SK-N-SH (cell line): ENCODE measurements around the gene MIDN. TPM values are rescaled to one million over a fixed set of nuclear protein-coding genes. Genes with fewer than 3 reads are reported as not detected.

Experiments
- CTCF ChIA-PET: fragments of 300-600, 350-600 bp; formaldehyde crosslinking; extraction: SDS; loops from one replicate; lab custom pipeline; 2021; lab: Yijun Ruan, JAX
- POLR2A ChIA-PET: fragments of 350-600 bp; sonication (Branson Sonifier 250); formaldehyde crosslinking; extraction: SDS; loops from one replicate; lab custom pipeline; 2020; ENCODE audit warnings: antibody characterized with exemption, inconsistent platforms; lab: Yijun Ruan, JAX
- DNase-seq: peaks from one replicate; pipeline ENCODE4 v3.0.0; 2012
- H2AFZ ChIP-seq: fragments of 200-600 bp; sonication (generic); 2 replicates; pipeline ENCODE4 v1.8.1; 2016; ENCODE audit warnings: antibody characterized with exemption, mild to moderate bottlenecking, low read depth
- H3F3A ChIP-seq: fragments of 200-600 bp; sonication (generic); replicated peaks from 2 replicates; pipeline ENCODE3; 2016; ENCODE audit warnings: antibody characterized with exemption, mild to moderate bottlenecking; ENCODE audit not compliant: insufficient read depth
- H3K27ac ChIP-seq, 2 experiments: fragments of 200-500 bp in 1 of 2; fragments of 200-600 bp in 1 of 2; sonication (Bioruptor generic) in 1 of 2; sonication (generic), shearing (Covaris generic) in 1 of 2; 2 replicates each; pipeline versions ENCODE4 v1.5.1 to v1.6.1; 2014 to 2016; ENCODE audit warnings: low read depth in 2 of 2, inconsistent platforms in 1 of 2, low read length in 1 of 2, mild to moderate bottlenecking in 1 of 2, mixed read lengths in 1 of 2
- H3K27me3 ChIP-seq: fragments of 200-600 bp; sonication (generic), shearing (Covaris generic); 2 replicates; pipeline ENCODE4 v1.6.1; 2016; ENCODE audit warnings: mixed run types; ENCODE audit not compliant: insufficient read depth
- H3K36me3 ChIP-seq, 2 experiments: fragments of 200-500 bp in 1 of 2; fragments of 200-600 bp in 1 of 2; sonication (Bioruptor generic) in 1 of 2; sonication (generic) in 1 of 2; replicated peaks in 1 of 2; 2 replicates each; pipeline versions ENCODE3 to v1.5.1; 2014 to 2016; ENCODE audit warnings: low read length in 1 of 2, mild to moderate bottlenecking in 1 of 2; ENCODE audit not compliant: insufficient read depth in 2 of 2, control insufficient read depth in 1 of 2
- H3K4me1 ChIP-seq, 2 experiments: fragments of 200-500 bp in 1 of 2; fragments of 200-600 bp in 1 of 2; sonication (Bioruptor generic) in 1 of 2; sonication (generic), shearing (Covaris generic) in 1 of 2; 2 replicates each; pipeline versions ENCODE4 v1.5.1 to v1.6.1; 2014 to 2016; ENCODE audit warnings: low read depth in 1 of 2, low read length in 1 of 2, mixed run types in 1 of 2; ENCODE audit not compliant: insufficient read depth in 2 of 2, control insufficient read depth in 1 of 2
- H3K4me2 ChIP-seq: fragments of 200-600 bp; sonication (generic), shearing (Covaris generic); 2 replicates; pipeline ENCODE4 v1.6.1; 2017; ENCODE audit warnings: mixed run types
- H3K4me3 ChIP-seq, 2 experiments: fragments of 200-500 bp in 1 of 2; fragments of 200-600 bp in 1 of 2; sonication (Bioruptor generic) in 1 of 2; sonication (generic), shearing (Covaris generic) in 1 of 2; 2 replicates each; pipeline versions ENCODE4 v1.5.1 to v1.8.1; 2014 to 2016; ENCODE audit warnings: low read depth in 2 of 2, inconsistent platforms in 1 of 2, low read length in 1 of 2, mild to moderate bottlenecking in 1 of 2, mixed read lengths in 1 of 2, moderate library complexity in 1 of 2
- H3K79me2 ChIP-seq: fragments of 200-600 bp; sonication (generic); 2 replicates; pipeline ENCODE4 v1.8.1; 2017; ENCODE audit warnings: mild to moderate bottlenecking; ENCODE audit not compliant: insufficient read depth
- H3K9ac ChIP-seq: fragments of 200-600 bp; sonication (generic); 2 replicates; pipeline ENCODE4 v1.6.1; 2017; ENCODE audit warnings: mixed run types
- H3K9me2 ChIP-seq: fragments of 200-600 bp; sonication (generic); 2 replicates; pipeline ENCODE4 v1.6.1; 2017; ENCODE audit warnings: mixed run types
- H3K9me3 ChIP-seq: fragments of 200-600 bp; sonication (generic); 2 replicates; pipeline ENCODE4 v1.6.1; 2017; ENCODE audit warnings: mixed run types, mild to moderate bottlenecking, moderate library complexity
- H4K20me1 ChIP-seq: fragments of 200-600 bp; sonication (generic); 2 replicates; pipeline ENCODE4 v1.6.1; 2017; ENCODE audit warnings: mild to moderate bottlenecking, mixed run types; ENCODE audit not compliant: insufficient read depth
- CHD2 ChIP-seq: fragments of 150-350 bp; IDR thresholded peaks from 2 replicates; pipeline ENCODE4 v1.6.1; 2018; ENCODE audit warnings: low read length; ENCODE audit not compliant: partially characterized antibody
- EP300 ChIP-seq, 2 experiments: IDR thresholded peaks; 2 replicates each; pipeline versions ENCODE4 v1.4.0 to v1.6.1; 2012; ENCODE audit warnings: borderline replicate concordance in 1 of 2, low read depth in 1 of 2, low read length in 1 of 2
- GATA2 ChIP-seq: sonication (generic); formaldehyde crosslinking; IDR thresholded peaks from 2 replicates; pipeline ENCODE4 v1.5.0; 2020; ENCODE audit warnings: mild to moderate bottlenecking, missing genetic modification reagents
- MAX ChIP-seq: IDR thresholded peaks from 2 replicates; pipeline ENCODE4 v1.4.0; 2012; ENCODE audit warnings: low read depth
- MXI1 ChIP-seq: IDR thresholded peaks from 2 replicates; pipeline ENCODE4 v1.6.1; 2012; ENCODE audit warnings: mild to moderate bottlenecking, low read depth, low read length, improper control_type of control experiment
- NFIC ChIP-seq: IDR thresholded peaks from 2 replicates; pipeline ENCODE4 v1.4.0; 2012; ENCODE audit warnings: borderline replicate concordance
- NRF1 ChIP-seq: IDR thresholded peaks from 2 replicates; pipeline ENCODE4 v1.6.1; 2012; ENCODE audit warnings: low read depth, mild to moderate bottlenecking, low read length
- PBX3 ChIP-seq: IDR thresholded peaks from 2 replicates; pipeline ENCODE4; 2012
- POLR2AphosphoS5 ChIP-seq: IDR thresholded peaks from 2 replicates; pipeline ENCODE4 v1.6.1; 2012; ENCODE audit warnings: low read depth, low read length
- REST ChIP-seq: IDR thresholded peaks from 2 replicates; pipeline ENCODE4 v1.6.1; 2012; ENCODE audit warnings: mild to moderate bottlenecking, low read depth, low read length, moderate library complexity
- TAF1 ChIP-seq: IDR thresholded peaks from 2 replicates; pipeline ENCODE4 v1.6.1; 2012; ENCODE audit warnings: low read depth, mild to moderate bottlenecking, low read length, moderate library complexity, borderline replicate concordance
- USF1 ChIP-seq: IDR thresholded peaks from 2 replicates; pipeline ENCODE4 v1.4.0; 2012; ENCODE audit warnings: low read depth, borderline replicate concordance
- USF2 ChIP-seq: fragments of 150-350 bp; IDR thresholded peaks from 2 replicates; pipeline ENCODE4 v1.6.1; 2017; ENCODE audit warnings: antibody characterized with exemption, low read length, low read depth, borderline replicate concordance
- YY1 ChIP-seq: IDR thresholded peaks from 2 replicates; pipeline ENCODE4 v1.4.0; 2012; ENCODE audit warnings: low read depth, mild to moderate bottlenecking
- WGBS: methylation state at CpG from one replicate; pipeline ENCODE4 v1.1.6; 2017; ENCODE audit warnings: low lambda C conversion rate; 5-methylcytosine and 5-hydroxymethylcytosine counted together
- polyA plus RNA-seq, 3 experiments: library from polyadenylated mRNA; depleted of rRNA; stranded (reverse); fragments of >200 nt; gene quantifications; 2 replicates each; pipeline ENCODE4 v1.2.3, GENCODE V29; 2012
- TF ChIP-seq, protein P1 (sequence below): fragments of 200-600 bp; sonication (generic); IDR thresholded peaks from 2 replicates; pipeline ENCODE4 v1.6.1; 2017; ENCODE audit warnings: antibody characterized with exemption, mild to moderate bottlenecking, moderate library complexity

The MIDN gene
- polyA plus RNA-seq, 1 of the 3 experiments (the other 2 are of a cell fraction), result 13.9 TPM

DNA sequence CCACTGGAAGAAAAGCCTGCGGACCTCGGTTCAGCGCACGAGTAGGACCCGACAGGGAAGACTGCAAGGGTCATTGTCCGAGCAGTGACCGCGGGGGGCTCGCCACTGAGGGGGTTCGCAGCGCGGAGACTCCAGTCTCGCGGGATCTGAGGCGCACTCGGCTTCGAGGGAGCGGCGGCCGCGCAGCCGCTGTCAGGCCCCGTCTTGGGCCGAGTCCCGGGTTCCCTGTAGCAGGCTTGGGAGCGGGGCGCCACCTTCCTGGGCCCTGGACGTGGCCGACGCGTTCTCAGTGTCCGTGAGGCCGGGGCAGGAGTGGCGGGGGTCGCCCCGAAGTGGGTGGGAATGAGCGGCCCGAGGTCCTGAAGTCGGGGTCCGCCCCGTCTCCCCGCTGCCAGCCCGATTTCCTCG is 26.5 kb downstream of the MIDN start:
- TF ChIP-seq CHD2, result peak; percentile 94
- TF ChIP-seq GATA2 (CRISPR knock-in tag), result no peak
- Histone ChIP-seq H3K9me3 (no peaks in the 10 kb centered on the region), H2AFZ (no peak overlapping the region), H3K9me2 (no peaks in the 10 kb centered on the region), H3F3A (peaks cover 56% of the 10 kb centered on the region), H3K4me1 (peaks cover 30 to 47% of the 10 kb centered on the region in 2 experiments; a peak in 1 of 4 replicates), H3K27ac (peak overlapping the region; percentile 92 to 99), H3K36me3 (peaks cover 56 to 57% of the 10 kb centered on the region in 2 experiments), H3K9ac (peak overlapping the region; percentile 83), H3K4me3 (peak overlapping the region; percentile 72 to 76; a peak in 3 of 4 replicates), H4K20me1 (peaks cover 50% of the 10 kb centered on the region), H3K27me3 (no peaks in the 10 kb centered on the region), H3K79me2 (peaks cover 66% of the 10 kb centered on the region), H3K4me2 (peak overlapping the region; percentile 100)
- no CpG with 5 or more reads among the region's 44 CpGs for WGBS
- CTCF ChIA-PET, result interaction anchor here (0.6 to 5.8 kb wide), 3 partner anchors 30 to 126 kb away, joined by 3 to 62 read pairs (median 4); no protein-coding TSS in a partner anchor
- POLR2A ChIA-PET, result interaction anchor here (0.9 to 1.0 kb wide), 5 partner anchors 8 to 137 kb away, joined by 3 to 8 read pairs (median 3); no protein-coding TSS in a partner anchor
- peak; percentile 56 for DNase-seq

GRCh38 chr19:1275260-1275975 is 27.0 kb downstream of the MIDN start, which contains the start of gene FAM174C:
Gene FAM174C, plus strand, starts transcription at chr19:1275530. Its CDS starts 20 bp downstream, at chr19:1275550.
- Histone ChIP-seq H3K36me3 (peaks cover 52 to 62% of the 10 kb centered on the region in 2 experiments), H3K4me1 (peaks cover 28 to 42% of the 10 kb centered on the region in 2 experiments; a peak in 1 of 4 replicates), H3K79me2 (peaks cover 60% of the 10 kb centered on the region), H3K4me3 (peak within 1 kb of the TSS; percentile 72 to 76), H2AFZ (no peak within 1 kb of the TSS), H3K9me2 (no peaks in the 10 kb centered on the region), H3K27ac (peak within 1 kb of the TSS; percentile 92 to 99), H4K20me1 (peaks cover 49% of the 10 kb centered on the region), H3K4me2 (peak within 1 kb of the TSS; percentile 100), H3K27me3 (no peaks in the 10 kb centered on the region), H3F3A (peaks cover 57% of the 10 kb centered on the region), H3K9ac (peak within 1 kb of the TSS; percentile 83), H3K9me3 (no peaks in the 10 kb centered on the region)
- DNase-seq, result peak; percentile 97
- CTCF ChIA-PET, result interaction anchor here (0.6 to 5.8 kb wide), 5 partner anchors 31 to 125 kb away, joined by 3 to 62 read pairs (median 3); no protein-coding TSS in a partner anchor
- 2% methylated on average over 20 of the region's 98 CpGs for WGBS
- POLR2A ChIA-PET, result interaction anchor here (0.9 to 1.0 kb wide), 5 partner anchors 9 to 136 kb away, joined by 3 to 8 read pairs (median 3); no protein-coding TSS in a partner anchor
- TF ChIP-seq EP300 (IDR thresholded peaks at IDR 0.05; ENCODE audit: borderline replicate concordance in 1 of 2, low read depth in 1 of 2, low read length in 1 of 2) (no peak), USF1 (peak; percentile 99), NFIC (no peak), YY1 (no peak), MXI1 (peak; percentile 40), POLR2AphosphoS5 (peak; percentile 65), CHD2 (peak; percentile 44), USF2 (peak; percentile 96), MAX (peak; percentile 25), PBX3 (peak; percentile 97), REST (no peak), NRF1 (no peak), TAF1 (peak; percentile 59; the same call in 1 of the 2 replicates)
- TF ChIP-seq, protein P1, sequence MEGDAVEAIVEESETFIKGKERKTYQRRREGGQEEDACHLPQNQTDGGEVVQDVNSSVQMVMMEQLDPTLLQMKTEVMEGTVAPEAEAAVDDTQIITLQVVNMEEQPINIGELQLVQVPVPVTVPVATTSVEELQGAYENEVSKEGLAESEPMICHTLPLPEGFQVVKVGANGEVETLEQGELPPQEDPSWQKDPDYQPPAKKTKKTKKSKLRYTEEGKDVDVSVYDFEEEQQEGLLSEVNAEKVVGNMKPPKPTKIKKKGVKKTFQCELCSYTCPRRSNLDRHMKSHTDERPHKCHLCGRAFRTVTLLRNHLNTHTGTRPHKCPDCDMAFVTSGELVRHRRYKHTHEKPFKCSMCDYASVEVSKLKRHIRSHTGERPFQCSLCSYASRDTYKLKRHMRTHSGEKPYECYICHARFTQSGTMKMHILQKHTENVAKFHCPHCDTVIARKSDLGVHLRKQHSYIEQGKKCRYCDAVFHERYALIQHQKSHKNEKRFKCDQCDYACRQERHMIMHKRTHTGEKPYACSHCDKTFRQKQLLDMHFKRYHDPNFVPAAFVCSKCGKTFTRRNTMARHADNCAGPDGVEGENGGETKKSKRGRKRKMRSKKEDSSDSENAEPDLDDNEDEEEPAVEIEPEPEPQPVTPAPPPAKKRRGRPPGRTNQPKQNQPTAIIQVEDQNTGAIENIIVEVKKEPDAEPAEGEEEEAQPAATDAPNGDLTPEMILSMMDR, result no peak
